Thoracic aorta (tissue), 2 donors: ENCODE results near the gene ACOT13. TPM values are rescaled to one million over a fixed set of nuclear protein-coding genes. Genes with fewer than 3 reads are reported as not detected.

Source experiments
- ATAC-seq: fragments of 150-250 bp; one replicate; pipeline ENCODE4 v1.8.0; 2017; ENCODE audit warnings: low read depth; ENCODE audit not compliant: insufficient number of reproducible peaks, low FRiP score
- DNase-seq: peaks from one replicate; pipeline ENCODE4 v3.0.0-alpha.2; 2020; ENCODE audit warnings: low spot score
- H3K27ac ChIP-seq, 2 donors: fragments of 200-600 bp; sonication (generic); 1 replicate in 1 of 2; 2 replicates in 1 of 2; pipeline ENCODE4 v1.5.1; 2016; ENCODE audit warnings: mild to moderate bottlenecking in 2 of 2, moderate library complexity in 2 of 2
- H3K27me3 ChIP-seq: fragments of 200-600 bp; sonication (generic); replicated peaks from 2 replicates; pipeline ENCODE4 v1.6.0; 2016; ENCODE audit warnings: mild to moderate bottlenecking; ENCODE audit not compliant: insufficient read depth
- H3K36me3 ChIP-seq: fragments of 200-600 bp; sonication (generic); one replicate; pipeline ENCODE4 v1.5.1; 2016
- H3K4me1 ChIP-seq, 2 donors: fragments of 200-600 bp; sonication (generic); 1 replicate in 1 of 2; 2 replicates in 1 of 2; pipeline versions ENCODE4 v1.5.1 to v1.6.0; 2016; ENCODE audit warnings: low read depth in 2 of 2, mild to moderate bottlenecking in 1 of 2; ENCODE audit not compliant: control insufficient read depth in 1 of 2
- H3K4me3 ChIP-seq: fragments of 200-600 bp; sonication (generic); 2 replicates; pipeline ENCODE4 v1.5.1; 2016; ENCODE audit warnings: mild to moderate bottlenecking
- H3K9me3 ChIP-seq: fragments of 200-600 bp; sonication (generic); 2 replicates; pipeline ENCODE4 v1.5.1; 2016
- total RNA-seq, 2 donors: library from RNA; depleted of rRNA; stranded (reverse); fragments of >200 nt; gene quantifications; one replicate each; pipeline versions ENCODE4 v1.1.0 to v1.2.3, GENCODE V29; 2016
- TF ChIP-seq, protein P1 (sequence below): fragments of 200-600 bp; sonication (generic); IDR thresholded peaks from one replicate; pipeline ENCODE4 v1.5.1; 2019; ENCODE audit warnings: antibody characterized with exemption

Gene ACOT13
- total RNA-seq, 2 donors from 2014 or later: 2.5 to 5.8 TPM

GRCh38 chr6:24683297-24684296 lies 16.7 kb downstream of the ACOT13 start:
- H3K27ac ChIP-seq: no peak overlapping the region
- H3K4me3 ChIP-seq: no peak overlapping the region
- TF ChIP-seq, protein P1, sequence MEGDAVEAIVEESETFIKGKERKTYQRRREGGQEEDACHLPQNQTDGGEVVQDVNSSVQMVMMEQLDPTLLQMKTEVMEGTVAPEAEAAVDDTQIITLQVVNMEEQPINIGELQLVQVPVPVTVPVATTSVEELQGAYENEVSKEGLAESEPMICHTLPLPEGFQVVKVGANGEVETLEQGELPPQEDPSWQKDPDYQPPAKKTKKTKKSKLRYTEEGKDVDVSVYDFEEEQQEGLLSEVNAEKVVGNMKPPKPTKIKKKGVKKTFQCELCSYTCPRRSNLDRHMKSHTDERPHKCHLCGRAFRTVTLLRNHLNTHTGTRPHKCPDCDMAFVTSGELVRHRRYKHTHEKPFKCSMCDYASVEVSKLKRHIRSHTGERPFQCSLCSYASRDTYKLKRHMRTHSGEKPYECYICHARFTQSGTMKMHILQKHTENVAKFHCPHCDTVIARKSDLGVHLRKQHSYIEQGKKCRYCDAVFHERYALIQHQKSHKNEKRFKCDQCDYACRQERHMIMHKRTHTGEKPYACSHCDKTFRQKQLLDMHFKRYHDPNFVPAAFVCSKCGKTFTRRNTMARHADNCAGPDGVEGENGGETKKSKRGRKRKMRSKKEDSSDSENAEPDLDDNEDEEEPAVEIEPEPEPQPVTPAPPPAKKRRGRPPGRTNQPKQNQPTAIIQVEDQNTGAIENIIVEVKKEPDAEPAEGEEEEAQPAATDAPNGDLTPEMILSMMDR: no peak
- H3K36me3 ChIP-seq: no peaks in the 10 kb centered on the region
- ATAC-seq: no peak
- DNase-seq: no peak
- H3K9me3 ChIP-seq: no peaks in the 10 kb centered on the region
- H3K4me1 ChIP-seq: no peaks in the 10 kb centered on the region
- H3K27me3 ChIP-seq: no peaks in the 10 kb centered on the region

DNA sequence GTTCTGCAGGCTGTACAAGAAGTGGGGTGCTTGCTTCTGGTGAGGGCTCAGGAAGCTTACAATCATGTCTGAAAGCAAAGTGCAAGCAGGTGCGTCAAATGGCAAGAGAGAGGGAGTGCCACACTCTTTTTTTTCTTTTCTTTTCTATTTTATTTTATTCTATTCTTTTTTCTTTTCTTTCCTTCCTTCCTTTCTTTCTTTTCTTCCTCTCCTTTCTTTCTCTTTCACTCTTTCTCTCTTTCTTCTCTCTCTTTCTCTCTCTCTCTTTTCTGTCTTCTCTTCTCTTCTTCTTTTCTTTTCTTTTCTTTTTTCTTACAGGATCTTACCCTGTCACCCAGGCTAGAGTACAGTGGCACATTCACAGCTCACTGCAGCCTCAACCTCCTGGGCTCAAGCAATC lies 19.5 kb downstream of the ACOT13 start:
- Histone ChIP-seq H3K27me3 (no peaks in the 10 kb centered on the region), H3K36me3 (no peaks in the 10 kb centered on the region), H3K4me1 (peaks cover 4 to 9% of the 10 kb centered on the region in 2 donors), H3K4me3 (no peak overlapping the region), H3K9me3 (no peaks in the 10 kb centered on the region), H3K27ac (no peak overlapping the region)
- TF ChIP-seq, protein P1: no peak
- ATAC-seq (no peak), DNase-seq (no peak)

GRCh38 chr6:24686946-24687345 lies 20.1 kb downstream of the ACOT13 start:
- H3K36me3 ChIP-seq: no peaks in the 10 kb centered on the region
- H3K4me3 ChIP-seq: no peak overlapping the region
- H3K27ac ChIP-seq: no peak overlapping the region

DNA sequence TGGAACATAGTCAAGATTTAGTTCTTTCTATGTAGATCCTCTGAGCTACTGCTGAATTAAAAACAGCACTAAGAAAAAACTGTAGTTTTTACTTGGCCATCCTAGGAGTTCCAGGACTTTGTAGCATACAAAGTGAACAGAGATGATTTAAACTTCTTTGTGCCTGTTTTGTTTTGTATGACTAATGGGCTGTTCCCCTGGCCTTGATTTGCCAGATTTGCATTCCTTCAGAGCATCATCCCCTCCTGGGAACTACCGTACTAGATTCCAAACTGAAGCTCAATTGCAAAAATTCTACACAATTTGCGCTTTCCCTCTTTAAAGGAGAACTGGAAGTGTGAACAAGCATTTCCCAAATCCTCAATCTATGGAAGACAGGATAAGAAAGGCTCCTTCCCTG lies 23.1 kb downstream of the ACOT13 start:
- DNase-seq: no peak
- Histone ChIP-seq H3K4me3 (no peak overlapping the region), H3K4me1 (peaks cover 4 to 9% of the 10 kb centered on the region in 2 donors), H3K27ac (no peak overlapping the region), H3K36me3 (no peaks in the 10 kb centered on the region), H3K9me3 (no peaks in the 10 kb centered on the region), H3K27me3 (no peaks in the 10 kb centered on the region)
- no peak for ATAC-seq
- TF ChIP-seq, protein P1: no peak

More at GRCh38 chr6:24686946-24687345, 20.1 kb downstream of the ACOT13 start:
- Histone ChIP-seq H3K4me1 (peaks cover 4 to 9% of the 10 kb centered on the region in 2 donors), H3K27me3 (no peaks in the 10 kb centered on the region), H3K9me3 (no peaks in the 10 kb centered on the region)
- ATAC-seq: no peak
- no peak for DNase-seq
- TF ChIP-seq, protein P1: no peak

GRCh38 chr6:24690593-24690992 lies 23.7 kb downstream of the ACOT13 start:
- DNase-seq: no peak
- Histone ChIP-seq H3K27me3 (no peaks in the 10 kb centered on the region), H3K4me1 (peaks cover 4 to 9% of the 10 kb centered on the region in 2 donors), H3K36me3 (no peaks in the 10 kb centered on the region), H3K4me3 (no peak overlapping the region), H3K9me3 (no peaks in the 10 kb centered on the region), H3K27ac (no peak overlapping the region)
- TF ChIP-seq, protein P1: no peak
- no peak for ATAC-seq
